ENCODE measurements around the gene PBX1.

- TF ChIP-seq CTCF (IDR thresholded peaks at IDR 0.05 in 2 of 3, conservative IDR thresholded peaks at IDR 0.05 in 1 of 3; ENCODE audit: control insufficient read depth in 2 of 3, extremely low read depth in 1 of 3, insufficient read depth in 1 of 3, low read depth in 3 of 3, low read length in 3 of 3), result no peak
- TF ChIP-seq POLR2A (IDR thresholded peaks at IDR 0.05; ENCODE audit: low read depth, low read length), result no peak
- no peak for TF ChIP-seq DPF2 (IDR thresholded peaks at IDR 0.05)
- TF ChIP-seq TCF7 (IDR thresholded peaks at IDR 0.05; ENCODE audit: borderline replicate concordance), result no peak
- TF ChIP-seq NFIC (IDR thresholded peaks at IDR 0.05; ENCODE audit: low read depth, low read length), result no peak
- TF ChIP-seq ATF2 (IDR thresholded peaks at IDR 0.05; ENCODE audit: low read length), result no peak
- TF ChIP-seq NFXL1 (IDR thresholded peaks at IDR 0.05; ENCODE audit: borderline replicate concordance), result no peak
- TF ChIP-seq ZNF274 (IDR thresholded peaks at IDR 0.05; ENCODE audit: insufficient read depth, insufficient read length), result no peak
- TF ChIP-seq MAX (IDR thresholded peaks at IDR 0.05; ENCODE audit: low read depth, low read length), result no peak
- TF ChIP-seq HCFC1 (IDR thresholded peaks at IDR 0.05; ENCODE audit: low read length), result no peak
- no peak for TF ChIP-seq NR2C2 (IDR thresholded peaks at IDR 0.05; ENCODE audit: borderline replicate concordance, control insufficient read depth, insufficient read length, low read depth)
- TF ChIP-seq SMC3 (IDR thresholded peaks at IDR 0.05; ENCODE audit: borderline replicate concordance, low read length), result no peak
- TF ChIP-seq ZNF687 (IDR thresholded peaks at IDR 0.05), result no peak
These were observed 213.7 kb downstream of the PBX1 start for GRCh38 chr1:164772635-164773034.
